Measurements from ENCODE around the gene DPCD. TPM values are rescaled to one million over a fixed set of nuclear protein-coding genes. Genes with fewer than 3 reads are reported as not detected.

The DPCD gene
- total RNA-seq, 4 donors from 2014 or later, result 12.2 to 16.0 (median 13.5) TPM

GRCh38 chr10:101655570-101655969 lies 67.4 kb downstream of the DPCD start:
- TF ChIP-seq, protein P1, sequence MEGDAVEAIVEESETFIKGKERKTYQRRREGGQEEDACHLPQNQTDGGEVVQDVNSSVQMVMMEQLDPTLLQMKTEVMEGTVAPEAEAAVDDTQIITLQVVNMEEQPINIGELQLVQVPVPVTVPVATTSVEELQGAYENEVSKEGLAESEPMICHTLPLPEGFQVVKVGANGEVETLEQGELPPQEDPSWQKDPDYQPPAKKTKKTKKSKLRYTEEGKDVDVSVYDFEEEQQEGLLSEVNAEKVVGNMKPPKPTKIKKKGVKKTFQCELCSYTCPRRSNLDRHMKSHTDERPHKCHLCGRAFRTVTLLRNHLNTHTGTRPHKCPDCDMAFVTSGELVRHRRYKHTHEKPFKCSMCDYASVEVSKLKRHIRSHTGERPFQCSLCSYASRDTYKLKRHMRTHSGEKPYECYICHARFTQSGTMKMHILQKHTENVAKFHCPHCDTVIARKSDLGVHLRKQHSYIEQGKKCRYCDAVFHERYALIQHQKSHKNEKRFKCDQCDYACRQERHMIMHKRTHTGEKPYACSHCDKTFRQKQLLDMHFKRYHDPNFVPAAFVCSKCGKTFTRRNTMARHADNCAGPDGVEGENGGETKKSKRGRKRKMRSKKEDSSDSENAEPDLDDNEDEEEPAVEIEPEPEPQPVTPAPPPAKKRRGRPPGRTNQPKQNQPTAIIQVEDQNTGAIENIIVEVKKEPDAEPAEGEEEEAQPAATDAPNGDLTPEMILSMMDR (IDR thresholded peaks at IDR 0.05; ENCODE audit: low read depth), result no peak

DNA sequence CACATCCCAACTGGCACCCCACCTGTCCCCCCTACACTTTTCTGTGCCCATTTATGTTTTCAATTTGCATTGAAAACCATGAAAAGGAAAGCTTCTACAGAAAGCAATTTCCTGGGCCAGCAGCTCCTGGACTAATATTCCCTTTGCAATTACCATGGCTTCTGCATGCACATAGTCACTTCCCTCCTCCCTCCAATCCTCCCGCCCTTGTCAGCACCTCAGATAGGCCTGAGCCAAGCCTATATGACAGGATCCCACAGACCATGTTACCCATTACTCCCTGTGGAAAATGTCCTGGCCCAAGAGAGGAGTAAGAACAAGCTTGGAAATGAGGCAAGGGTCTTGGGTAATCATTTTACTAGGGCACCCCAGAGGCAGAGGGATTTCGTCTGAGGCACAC lies 68.8 kb downstream of the DPCD start:
- TF ChIP-seq, protein P1 (IDR thresholded peaks at IDR 0.05; ENCODE audit: low read depth), result no peak

DNA sequence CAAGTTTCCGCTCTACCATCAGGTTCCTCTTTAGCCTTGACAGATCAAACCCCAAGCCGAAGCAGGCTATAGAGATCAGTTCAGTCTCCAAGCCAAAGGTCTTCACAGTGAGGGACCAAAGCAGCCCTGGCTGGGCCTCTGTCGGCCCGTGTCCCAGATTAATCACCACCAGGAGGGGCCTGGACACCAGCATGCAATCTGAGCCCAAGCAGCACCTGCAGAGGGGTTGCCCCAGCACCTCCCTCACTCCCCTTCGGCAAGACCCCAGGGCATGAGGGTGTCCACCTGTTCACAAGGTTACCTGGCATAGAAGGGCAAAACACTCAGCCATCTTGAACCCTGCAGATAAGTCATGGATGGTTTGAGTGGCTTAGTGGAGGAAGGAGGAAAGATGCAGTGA lies 70.9 kb downstream of the DPCD start:
- TF ChIP-seq, protein P1 (IDR thresholded peaks at IDR 0.05; ENCODE audit: low read depth), result no peak

Small RNAs within 50 kb of the gene (small RNA-seq; reads per million reads assigned to genes)
- gene MIR3158-1 (not detected), gene RNU6-1165P (not detected)

Other genes with a start within 250 kb of the DPCD start
- gene BTRC, start 234.2 kb upstream of the DPCD start, total RNA-seq, result 10 to 100 TPM in 3 of 4 donors, 1 to 10 TPM in 1; 9.7 to 16.8 (median 10.7) TPM
- 10 to 100 TPM; 11.9 to 30.7 (median 21.4) TPM for gene POLL, start 64 bp upstream of the DPCD start, total RNA-seq
- gene FBXW4, start 106.8 kb downstream of the DPCD start, total RNA-seq, result 10 to 100 TPM; 41.7 to 88.0 (median 57.7) TPM
- not detected for gene FGF8, start 187.8 kb downstream of the DPCD start, total RNA-seq
- gene NPM3, start 195.1 kb downstream of the DPCD start, total RNA-seq, result 10 to 100 TPM; 16.8 to 32.8 (median 25.7) TPM
- 100 to 1,000 TPM; 160 to 233 (median 190) TPM for gene OGA, start 230.1 kb downstream of the DPCD start, total RNA-seq